ENCODE measurements around the gene KRTAP1-3.
"Not testable (repeated sequence)": the region's sequence is repeated elsewhere in the genome, so short reads cannot be mapped to it uniquely, and the experiment has no call there.

KRTAP1-3 gene

DNA sequence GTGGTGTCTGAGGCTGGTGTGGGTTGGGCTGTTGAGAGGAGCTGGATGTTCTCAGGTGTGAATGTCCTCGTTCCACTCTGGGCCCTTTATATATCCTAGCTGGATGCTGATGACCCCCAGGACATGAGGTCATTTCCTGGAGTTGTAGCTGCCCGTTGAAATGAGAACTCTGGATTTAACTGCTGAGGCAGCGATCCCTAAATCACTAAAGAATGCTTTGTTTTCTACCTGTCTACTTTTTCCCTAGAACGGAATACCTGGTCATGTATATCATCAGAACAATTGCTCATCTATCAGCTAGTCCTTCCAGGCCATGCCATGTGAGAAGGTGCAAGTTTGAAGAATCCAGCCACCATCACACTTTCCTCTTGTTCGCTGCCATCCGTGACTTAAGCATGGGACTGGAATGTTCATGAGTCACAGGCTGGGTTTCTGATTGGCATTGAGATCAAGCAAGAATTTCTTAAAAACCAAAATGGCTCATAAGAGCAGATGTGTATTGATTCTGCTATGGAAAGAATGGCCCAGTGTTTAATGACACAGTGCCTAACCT, 25.5 kb upstream of the KRTAP1-3 start, which contains the start of gene KRTAP2-3:
Gene KRTAP2-3 (minus strand): TSS at position 63 of the 553 bp plus-strand sequence. CDS start 64 bp downstream, outside the sequence.
- peaks cover 6% of the 10 kb centered on the region for H3K9me3 Mint-ChIP-seq
- no peak within 1 kb of the TSS for H3K4me3 Mint-ChIP-seq
- no peak within 1 kb of the TSS for H3K27ac Mint-ChIP-seq
- no peaks in the 10 kb centered on the region for H3K36me3 Mint-ChIP-seq (ENCODE audit: low read depth)
- H3K27me3 Mint-ChIP-seq (ENCODE audit: low read depth): peaks cover 32% of the 10 kb centered on the region
- H3K4me1 Mint-ChIP-seq (ENCODE audit: low read depth): no peaks in the 10 kb centered on the region

- peaks cover 32% of the 10 kb centered on the region for H3K27me3 Mint-ChIP-seq (ENCODE audit: low read depth)
- not testable (repeated sequence) for H3K36me3 Mint-ChIP-seq (ENCODE audit: low read depth); H3K9me3 Mint-ChIP-seq; H3K27ac Mint-ChIP-seq; H3K4me1 Mint-ChIP-seq (ENCODE audit: low read depth); H3K4me3 Mint-ChIP-seq
These were observed 24.8 kb upstream of the KRTAP1-3 start for GRCh38 chr17:41059276-41060051.

DNA sequence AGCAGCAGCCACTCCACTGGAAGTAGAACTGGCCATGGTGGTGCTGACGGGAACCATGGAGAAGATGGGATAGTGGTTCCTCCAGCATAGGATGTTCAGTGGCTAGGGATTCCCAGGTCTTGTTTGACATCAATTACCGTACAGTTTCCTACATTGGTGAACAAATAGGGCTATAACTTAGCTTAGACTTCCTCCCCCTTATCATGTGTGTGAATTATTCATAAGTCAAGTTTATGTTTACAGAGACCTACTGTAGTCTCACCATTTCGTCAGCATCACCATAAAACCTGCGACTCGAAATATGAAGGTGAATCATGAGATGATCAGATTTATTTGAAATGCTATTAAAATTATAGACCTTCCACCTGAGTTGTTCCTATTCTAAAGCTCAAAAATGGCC, 24.1 kb upstream of the KRTAP1-3 start:
- Mint-ChIP-seq H3K4me1 (ENCODE audit: low read depth) (no peaks in the 10 kb centered on the region), H3K27me3 (ENCODE audit: low read depth) (peaks cover 32% of the 10 kb centered on the region), H3K27ac (no peak overlapping the region), H3K9me3 (peaks cover 6% of the 10 kb centered on the region), H3K36me3 (ENCODE audit: low read depth) (no peaks in the 10 kb centered on the region), H3K4me3 (no peak overlapping the region)

GRCh38 chr17:41057547-41057946, 22.9 kb upstream of the KRTAP1-3 start:
- H3K4me1 Mint-ChIP-seq (ENCODE audit: low read depth): no peaks in the 10 kb centered on the region
- peaks cover 40% of the 10 kb centered on the region for H3K27me3 Mint-ChIP-seq (ENCODE audit: low read depth)
- H3K27ac Mint-ChIP-seq: no peak overlapping the region
- H3K36me3 Mint-ChIP-seq (ENCODE audit: low read depth): no peaks in the 10 kb centered on the region
- no peak overlapping the region for H3K4me3 Mint-ChIP-seq
- peaks cover 6% of the 10 kb centered on the region for H3K9me3 Mint-ChIP-seq

DNA sequence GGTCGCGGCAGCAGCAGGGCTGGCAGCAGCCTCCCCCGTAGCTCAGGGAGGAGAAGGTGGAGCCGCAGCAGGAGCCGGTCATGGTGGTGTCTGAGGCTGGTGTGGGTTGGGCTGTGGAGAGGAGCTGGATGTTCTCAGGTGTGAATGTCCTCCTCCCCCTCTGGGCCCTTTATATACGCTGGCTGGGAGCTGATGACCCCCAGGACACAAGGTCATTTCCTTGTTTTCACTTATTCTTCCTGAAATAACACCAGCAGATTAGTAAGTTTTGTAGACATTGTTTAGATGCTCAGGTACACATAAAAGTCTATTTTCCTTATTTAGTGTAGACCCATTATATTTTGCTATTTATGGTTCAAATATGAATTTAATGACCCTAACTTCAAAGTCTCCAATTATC, 20.5 kb upstream of the KRTAP1-3 start, which contains the start of gene KRTAP2-2:
Gene KRTAP2-2 (minus strand): TSS at position 101 of the 400 bp plus-strand sequence. CDS start 19 bp downstream, at position 82.
- not testable (repeated sequence) for H3K4me1 Mint-ChIP-seq (ENCODE audit: low read depth); H3K4me3 Mint-ChIP-seq; H3K36me3 Mint-ChIP-seq (ENCODE audit: low read depth); H3K9me3 Mint-ChIP-seq; H3K27ac Mint-ChIP-seq
- H3K27me3 Mint-ChIP-seq (ENCODE audit: low read depth): peaks cover 23% of the 10 kb centered on the region

DNA sequence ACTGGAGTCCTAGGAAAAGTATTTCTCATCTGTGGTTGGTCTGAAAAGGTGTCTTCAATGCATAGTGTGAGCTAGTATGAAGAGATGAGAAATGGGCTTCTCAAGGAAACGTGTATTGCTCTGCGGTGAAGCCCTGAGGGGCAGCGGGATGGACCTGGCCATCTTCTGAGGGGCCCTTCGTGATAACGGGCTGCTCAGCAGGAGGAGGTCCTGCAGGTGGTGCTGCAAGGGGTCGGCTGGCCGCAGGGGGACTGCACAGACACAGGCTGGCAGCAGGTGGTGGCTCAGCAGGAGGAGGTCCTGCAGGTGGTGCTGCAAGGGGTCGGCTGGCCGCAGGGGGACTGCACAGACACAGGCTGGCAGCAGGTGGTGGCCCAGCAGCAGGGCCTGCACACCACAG, 19.9 kb upstream of the KRTAP1-3 start:
- H3K27me3 Mint-ChIP-seq (ENCODE audit: low read depth): peaks cover 23% of the 10 kb centered on the region
- not testable (repeated sequence) for H3K4me3 Mint-ChIP-seq; H3K9me3 Mint-ChIP-seq; H3K36me3 Mint-ChIP-seq (ENCODE audit: low read depth); H3K27ac Mint-ChIP-seq; H3K4me1 Mint-ChIP-seq (ENCODE audit: low read depth)

DNA sequence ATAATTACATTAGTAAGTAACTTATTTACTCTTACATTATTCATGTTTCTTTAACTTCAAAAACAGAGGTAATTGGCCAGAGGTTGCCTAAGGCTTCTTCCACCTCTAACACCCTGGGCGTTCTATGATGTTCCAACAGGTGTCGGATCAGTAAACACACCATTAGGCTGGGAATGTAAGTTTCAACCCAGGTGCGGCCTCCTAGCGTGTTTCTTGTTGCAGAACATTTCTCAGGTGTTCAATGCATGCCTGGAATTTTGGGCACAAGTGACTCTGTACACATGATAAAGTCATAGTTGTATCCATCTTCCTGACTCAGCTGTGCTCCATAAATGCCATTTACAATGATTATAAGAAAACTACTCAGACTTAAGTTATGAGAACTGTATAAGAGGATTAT, 19.4 kb upstream of the KRTAP1-3 start:
- no peak overlapping the region for H3K27ac Mint-ChIP-seq
- no peaks in the 10 kb centered on the region for H3K4me1 Mint-ChIP-seq (ENCODE audit: low read depth)
- H3K27me3 Mint-ChIP-seq (ENCODE audit: low read depth): peaks cover 18% of the 10 kb centered on the region
- no peak overlapping the region for H3K4me3 Mint-ChIP-seq
- peaks cover 6% of the 10 kb centered on the region for H3K9me3 Mint-ChIP-seq
- H3K36me3 Mint-ChIP-seq (ENCODE audit: low read depth): no peaks in the 10 kb centered on the region

DNA sequence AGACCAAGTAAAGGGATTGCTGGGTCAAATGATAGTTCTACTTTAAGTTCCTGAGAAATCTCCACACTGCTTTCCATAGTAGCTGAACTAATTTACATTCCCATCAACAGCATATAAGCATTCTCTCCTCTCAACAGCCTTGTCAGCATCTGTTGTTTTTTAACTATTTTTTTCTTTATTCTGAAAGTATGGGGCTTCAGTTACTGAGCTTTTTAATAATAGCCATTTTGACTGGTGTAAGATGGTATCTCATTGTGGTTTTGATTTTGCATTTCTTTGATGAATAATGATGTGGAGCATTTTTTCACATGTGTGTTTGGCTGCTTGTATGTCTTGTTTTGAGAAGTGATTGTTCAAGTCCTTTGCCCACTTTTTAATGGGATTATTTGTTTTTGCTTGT, 17.9 kb upstream of the KRTAP1-3 start:
- no peaks in the 10 kb centered on the region for H3K36me3 Mint-ChIP-seq (ENCODE audit: low read depth)
- no peaks in the 10 kb centered on the region for H3K4me1 Mint-ChIP-seq (ENCODE audit: low read depth)
- H3K4me3 Mint-ChIP-seq: no peak overlapping the region
- H3K27me3 Mint-ChIP-seq (ENCODE audit: low read depth): peaks cover 16% of the 10 kb centered on the region
- no peak overlapping the region for H3K27ac Mint-ChIP-seq
- H3K9me3 Mint-ChIP-seq: peaks cover 4% of the 10 kb centered on the region

GRCh38 chr17:41049110-41049509, 14.4 kb upstream of the KRTAP1-3 start:
- Mint-ChIP-seq H3K36me3 (ENCODE audit: low read depth) (no peaks in the 10 kb centered on the region), H3K27me3 (ENCODE audit: low read depth) (peaks cover 23% of the 10 kb centered on the region), H3K4me1 (ENCODE audit: low read depth) (no peaks in the 10 kb centered on the region), H3K9me3 (no peaks in the 10 kb centered on the region), H3K4me3 (no peak overlapping the region), H3K27ac (no peak overlapping the region)

DNA sequence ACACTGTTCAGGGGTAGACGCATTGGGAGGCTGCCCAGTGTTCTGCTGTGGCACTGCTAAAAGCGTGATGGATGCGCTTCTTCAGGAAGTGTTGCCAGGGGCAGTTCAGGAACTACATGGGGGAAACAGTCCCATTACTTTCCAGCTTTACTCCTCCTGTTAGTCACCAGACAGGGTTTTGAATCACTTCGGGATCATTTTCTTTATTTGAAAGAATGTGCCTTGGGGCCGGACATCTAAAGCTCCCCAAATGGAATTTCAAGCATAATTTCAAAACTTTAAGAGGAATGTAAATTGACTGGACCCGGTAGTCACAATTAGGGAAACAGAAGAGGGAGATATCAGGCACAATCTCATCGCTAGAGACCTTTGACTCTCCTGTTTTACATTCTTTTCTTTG, 13.8 kb upstream of the KRTAP1-3 start:
- H3K4me1 Mint-ChIP-seq (ENCODE audit: low read depth): no peaks in the 10 kb centered on the region

DNA sequence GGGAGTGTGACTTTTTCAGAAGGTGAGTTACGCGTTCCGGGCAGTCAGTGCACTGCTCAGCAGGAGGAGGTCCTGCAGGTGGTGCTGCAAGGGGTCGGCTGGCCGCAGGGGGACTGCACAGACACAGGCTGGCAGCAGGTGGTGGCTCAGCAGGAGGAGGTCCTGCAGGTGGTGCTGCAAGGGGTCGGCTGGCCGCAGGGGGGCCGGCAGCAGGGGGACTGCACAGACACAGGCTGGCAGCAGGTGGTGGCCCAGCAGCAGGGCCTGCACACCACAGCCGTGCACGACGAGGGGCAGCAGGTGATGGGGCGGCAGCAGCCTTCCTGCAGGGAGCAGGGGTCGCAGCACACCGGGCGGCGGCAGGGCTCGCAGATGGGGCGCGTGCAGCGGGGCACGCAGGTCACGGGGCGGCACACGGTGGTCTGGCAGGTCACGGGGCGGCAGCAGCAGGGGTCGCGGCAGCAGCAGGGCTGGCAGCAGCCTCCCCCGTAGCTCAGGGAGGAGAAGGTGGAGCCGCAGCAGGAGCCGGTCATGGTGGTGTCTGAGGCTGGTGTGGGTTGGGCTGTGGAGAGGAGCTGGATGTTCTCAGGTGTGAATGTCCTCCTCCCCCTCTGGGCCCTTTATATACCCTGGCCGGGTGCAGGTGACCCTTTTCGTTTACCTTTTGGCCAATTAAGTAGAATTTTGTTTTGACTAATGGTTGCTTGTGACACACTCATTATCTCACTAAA, 12.2 kb upstream of the KRTAP1-3 start, which contains the start of gene KRTAP2-1:
Gene KRTAP2-1 (minus strand): TSS at position 582 of the 731 bp plus-strand sequence. CDS start 49 bp downstream, at position 533.
- H3K9me3 Mint-ChIP-seq; H3K27ac Mint-ChIP-seq; H3K4me1 Mint-ChIP-seq (ENCODE audit: low read depth); H3K4me3 Mint-ChIP-seq; H3K36me3 Mint-ChIP-seq (ENCODE audit: low read depth): not testable (repeated sequence)
- peaks cover 13% of the 10 kb centered on the region for H3K27me3 Mint-ChIP-seq (ENCODE audit: low read depth)

More for the DNA sequence above, 13.8 kb upstream of the KRTAP1-3 start:
- peaks cover 19% of the 10 kb centered on the region for H3K27me3 Mint-ChIP-seq (ENCODE audit: low read depth)
- H3K36me3 Mint-ChIP-seq (ENCODE audit: low read depth): no peaks in the 10 kb centered on the region
- no peaks in the 10 kb centered on the region for H3K9me3 Mint-ChIP-seq
- H3K4me3 Mint-ChIP-seq: no peak overlapping the region
- H3K27ac Mint-ChIP-seq: no peak overlapping the region

DNA sequence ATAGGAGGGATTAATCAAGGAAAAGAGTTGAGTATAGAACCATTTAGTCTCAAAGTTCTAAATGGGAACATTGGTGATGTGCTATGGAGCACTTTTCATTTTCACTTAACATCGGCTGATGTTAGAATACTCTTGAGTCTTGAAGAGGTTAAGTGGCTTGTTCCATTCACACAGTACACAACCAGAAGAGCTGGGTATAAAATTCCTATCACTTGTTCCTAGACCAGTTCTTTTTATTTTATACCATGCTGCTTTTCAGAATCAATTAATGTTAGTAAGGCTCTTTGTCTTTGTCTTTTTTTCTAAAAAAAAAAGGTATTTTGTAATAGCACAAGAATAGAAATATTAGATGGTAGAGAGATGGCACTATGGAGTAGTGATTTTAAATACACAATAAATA, 8.3 kb upstream of the KRTAP1-3 start:
- Mint-ChIP-seq H3K4me1 (ENCODE audit: low read depth) (no peaks in the 10 kb centered on the region), H3K4me3 (no peak overlapping the region), H3K9me3 (no peaks in the 10 kb centered on the region), H3K27ac (no peak overlapping the region), H3K27me3 (ENCODE audit: low read depth) (peaks cover 10% of the 10 kb centered on the region), H3K36me3 (ENCODE audit: low read depth) (no peaks in the 10 kb centered on the region)

GRCh38 chr17:41040783-41041571, 6.3 kb upstream of the KRTAP1-3 start, which contains the start of gene KRTAP1-1:
Gene KRTAP1-1, minus strand, starts transcription at chr17:41041450. Its CDS starts 53 bp downstream, at chr17:41041397.
- not testable (repeated sequence) for H3K4me1 Mint-ChIP-seq (ENCODE audit: low read depth); H3K4me3 Mint-ChIP-seq; H3K9me3 Mint-ChIP-seq; H3K27ac Mint-ChIP-seq; H3K36me3 Mint-ChIP-seq (ENCODE audit: low read depth)
- H3K27me3 Mint-ChIP-seq (ENCODE audit: low read depth): peaks cover 14% of the 10 kb centered on the region

- no peaks in the 10 kb centered on the region for H3K9me3 Mint-ChIP-seq
- H3K27me3 Mint-ChIP-seq (ENCODE audit: low read depth): peaks cover 11% of the 10 kb centered on the region
- H3K4me1 Mint-ChIP-seq (ENCODE audit: low read depth): no peaks in the 10 kb centered on the region
- H3K27ac Mint-ChIP-seq: no peak overlapping the region
- H3K36me3 Mint-ChIP-seq (ENCODE audit: low read depth): no peaks in the 10 kb centered on the region
- H3K4me3 Mint-ChIP-seq: no peak overlapping the region
These were observed 3.2 kb upstream of the KRTAP1-3 start for GRCh38 chr17:41037853-41038350.
